ENCODE data around the gene FEV.

FEV gene

GRCh38 chr2:218995561-218995960 is 10.6 kb upstream of the FEV start:
- in situ Hi-C loops (cut with MboI; ENCODE audit: low sequenced_read_pairs) = no loop called here

GRCh38 chr2:218993345-218994315 is 8.6 kb upstream of the FEV start, which contains the start of gene CRYBA2:
TSS of gene CRYBA2 (minus strand) at chr2:218993422. CDS start at chr2:218993176, 246 bp downstream.
- in situ Hi-C loops (cut with MboI; ENCODE audit: low sequenced_read_pairs) = no loop called here

GRCh38 chr2:218992703-218993344 is 7.8 kb upstream of the FEV start:
- in situ Hi-C loops (cut with MboI; ENCODE audit: low sequenced_read_pairs) = no loop called here

- in situ Hi-C loops (cut with MboI; ENCODE audit: low sequenced_read_pairs) = no loop called here
Observed at GRCh38 chr2:218992196-218992595, 7.2 kb upstream of the FEV start.

- in situ Hi-C loops (cut with MboI; ENCODE audit: low sequenced_read_pairs) = no loop called here
Observed at GRCh38 chr2:218991674-218992168, 6.7 kb upstream of the FEV start.

- in situ Hi-C loops (cut with MboI; ENCODE audit: low sequenced_read_pairs) = no loop called here
Observed at GRCh38 chr2:218990612-218991011, 5.6 kb upstream of the FEV start.

- in situ Hi-C loops (cut with MboI; ENCODE audit: low sequenced_read_pairs) = no loop called here
Observed at GRCh38 chr2:218990052-218990451, 5.1 kb upstream of the FEV start.

GRCh38 chr2:218988650-218989049 is 3.7 kb upstream of the FEV start:
- in situ Hi-C loops (cut with MboI; ENCODE audit: low sequenced_read_pairs) = no loop called here

GRCh38 chr2:218988164-218988563 is 3.2 kb upstream of the FEV start:
- in situ Hi-C loops (cut with MboI; ENCODE audit: low sequenced_read_pairs) = no loop called here

- in situ Hi-C loops (cut with MboI; ENCODE audit: low sequenced_read_pairs) = no loop called here
Observed at GRCh38 chr2:218986148-218986761, 1.3 kb upstream of the FEV start.

- in situ Hi-C loops (cut with MboI; ENCODE audit: low sequenced_read_pairs) = no loop called here
Observed at GRCh38 chr2:218985325-218986091, 524 bp upstream of the FEV start.

GRCh38 chr2:218984239-218985020 is 554 bp downstream of the FEV start:
- in situ Hi-C loops (cut with MboI; ENCODE audit: low sequenced_read_pairs) = no loop called here

GRCh38 chr2:218983934-218984238 is 1.1 kb downstream of the FEV start:
- in situ Hi-C loops (cut with MboI; ENCODE audit: low sequenced_read_pairs) = no loop called here

GRCh38 chr2:218983263-218983933 is 1.6 kb downstream of the FEV start:
- in situ Hi-C loops (cut with MboI; ENCODE audit: low sequenced_read_pairs) = no loop called here

GRCh38 chr2:218982586-218983262 is 2.3 kb downstream of the FEV start:
- in situ Hi-C loops (cut with MboI; ENCODE audit: low sequenced_read_pairs) = no loop called here

- in situ Hi-C loops (cut with MboI; ENCODE audit: low sequenced_read_pairs) = no loop called here
Observed at GRCh38 chr2:218981881-218982585, 3.0 kb downstream of the FEV start.

GRCh38 chr2:218981390-218981880 is 3.5 kb downstream of the FEV start:
- in situ Hi-C loops (cut with MboI; ENCODE audit: low sequenced_read_pairs) = no loop called here

GRCh38 chr2:218980735-218981389 is 4.1 kb downstream of the FEV start:
- in situ Hi-C loops (cut with MboI; ENCODE audit: low sequenced_read_pairs) = no loop called here
